ENCODE measurements around the gene MED13.
"Not testable (repeated sequence)": the region's sequence is repeated elsewhere in the genome, so short reads cannot be mapped to it uniquely, and the experiment has no call there.

- not testable (repeated sequence) for TF ChIP-seq CTCF, POLR2A, POLR2AphosphoS5 (IDR thresholded peaks at IDR 0.05)
Measured at GRCh38 chr17:61998534-61998933, 66.5 kb downstream of the MED13 start.

All from sigmoid colon (tissue), 4 donors.